Measurements from ENCODE around the gene DTNB. TPM values are rescaled to one million over a fixed set of nuclear protein-coding genes. Genes with fewer than 3 reads are reported as not detected.

DTNB gene
- total and polyA plus RNA-seq, 2 of the 4 experiments (the other 2 are of a cell fraction), result 3.8 to 5.3 TPM

DNA sequence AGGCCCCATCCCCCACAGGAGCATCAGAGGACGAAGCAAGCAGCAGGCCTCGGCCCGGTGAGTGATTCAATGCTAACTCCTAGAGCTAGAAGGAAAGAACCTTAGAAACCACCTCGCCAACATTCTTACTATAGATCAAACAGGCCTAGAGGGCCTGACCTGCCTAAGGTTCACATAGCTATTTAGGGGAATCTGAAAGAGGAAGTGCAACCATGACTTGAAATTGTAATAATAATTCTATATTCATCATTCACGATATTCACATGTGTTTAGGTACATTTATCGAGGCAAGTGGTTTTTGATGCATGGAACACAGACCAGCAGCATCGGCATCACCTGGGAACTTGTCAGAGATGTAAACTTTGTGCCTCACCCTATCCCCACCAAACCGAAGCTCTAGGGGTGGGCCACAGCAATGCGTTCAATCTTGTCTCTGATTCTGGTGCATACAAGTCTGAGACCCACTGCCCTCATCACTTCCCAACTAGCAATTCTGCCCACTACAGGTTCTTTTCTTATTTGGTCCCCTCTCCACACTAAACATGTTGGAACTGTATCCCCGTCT is 253.6 kb downstream of the DTNB start:
- H3K56ac ChIP-seq (ENCODE audit: extremely low read depth, insufficient read depth, low read length), result no peak overlapping the region
- H2BK5ac ChIP-seq (ENCODE audit: low read depth, low read length, poor library complexity, severe bottlenecking), result no peak overlapping the region
- H3K23ac ChIP-seq (ENCODE audit: low read depth, low read length), result no peak overlapping the region
- H3K9me3 ChIP-seq (ENCODE audit: control insufficient read depth, insufficient read depth, low read length), result no peaks in the 10 kb centered on the region
- no peaks in the 10 kb centered on the region for H3K36me3 ChIP-seq (ENCODE audit: control insufficient read depth, insufficient read depth, low read length)
- dilution Hi-C loops (cut with HindIII; ENCODE audit: low sequenced_read_pairs, unreplicated experiment), result no loop called here
- no peak overlapping the region for H3K9ac ChIP-seq (ENCODE audit: low read depth, low read length)
- no peaks in the 10 kb centered on the region for H3K4me1 ChIP-seq (ENCODE audit: control insufficient read depth, insufficient read depth, low read length)
- H2BK120ac ChIP-seq (ENCODE audit: low read depth, low read length), result no peak overlapping the region
- H4K91ac ChIP-seq (ENCODE audit: insufficient read depth, low read depth, low read length), result no peak overlapping the region
- H3K18ac ChIP-seq (ENCODE audit: low read depth, low read length), result no peak overlapping the region
- WGBS, 2 experiments (ENCODE audit: extremely low coverage in 2 of 2, insufficient read length in 1 of 2), result 84% methylated on average over 6 of the region's 10 CpGs; no CpG with 5 or more reads in 1 of the 2 experiments
- no peaks in the 10 kb centered on the region for H4K20me1 ChIP-seq (ENCODE audit: insufficient read depth, low read length)
- in situ Hi-C loops (cut with MboI; ENCODE audit: low sequenced_read_pairs), result no loop called here
- H3K14ac ChIP-seq (replicated peaks; ENCODE audit: low read depth, low read length), result no peak overlapping the region
- H4K8ac ChIP-seq (ENCODE audit: low read depth in 2 of 2, low read length in 2 of 2), result no peak overlapping the region
- H3K4me2 ChIP-seq (ENCODE audit: low read depth, low read length), result no peak overlapping the region
- no peak overlapping the region for H3K4me3 ChIP-seq (ENCODE audit: insufficient read depth, low read depth, low read length)
- no peak overlapping the region for H3K27ac ChIP-seq (ENCODE audit: insufficient read depth, low read length)
- H3K27me3 ChIP-seq (ENCODE audit: control insufficient read depth, insufficient read depth, low read length), result no peaks in the 10 kb centered on the region
- no peak overlapping the region for H4K5ac ChIP-seq (ENCODE audit: low read depth, low read length)
- H3K9me1 ChIP-seq (ENCODE audit: insufficient read depth, low read length), result no peaks in the 10 kb centered on the region
- H2BK20ac ChIP-seq (ENCODE audit: low read depth, low read length), result no peak overlapping the region
- no peak overlapping the region for H2AK9ac ChIP-seq (replicated peaks; ENCODE audit: low read depth, low read length, poor library complexity)
- no peak overlapping the region for H2AK5ac ChIP-seq (ENCODE audit: low read depth, low read length)
- no peak overlapping the region for H2AFZ ChIP-seq (replicated peaks; ENCODE audit: low read length, poor library complexity)
- CTCF ChIA-PET, result no interaction called here
- TF ChIP-seq CEBPB (IDR thresholded peaks at IDR 0.05; ENCODE audit: low read depth, low read length), result no peak
- TF ChIP-seq MXI1 (IDR thresholded peaks at IDR 0.05; ENCODE audit: borderline replicate concordance, low read depth, low read length), result no peak
- no peak for TF ChIP-seq RFX5 (IDR thresholded peaks at IDR 0.05; ENCODE audit: low read depth, low read length)
- TF ChIP-seq CHD1 (IDR thresholded peaks at IDR 0.05; ENCODE audit: low read depth, low read length), result no peak
- TF ChIP-seq, protein P1, sequence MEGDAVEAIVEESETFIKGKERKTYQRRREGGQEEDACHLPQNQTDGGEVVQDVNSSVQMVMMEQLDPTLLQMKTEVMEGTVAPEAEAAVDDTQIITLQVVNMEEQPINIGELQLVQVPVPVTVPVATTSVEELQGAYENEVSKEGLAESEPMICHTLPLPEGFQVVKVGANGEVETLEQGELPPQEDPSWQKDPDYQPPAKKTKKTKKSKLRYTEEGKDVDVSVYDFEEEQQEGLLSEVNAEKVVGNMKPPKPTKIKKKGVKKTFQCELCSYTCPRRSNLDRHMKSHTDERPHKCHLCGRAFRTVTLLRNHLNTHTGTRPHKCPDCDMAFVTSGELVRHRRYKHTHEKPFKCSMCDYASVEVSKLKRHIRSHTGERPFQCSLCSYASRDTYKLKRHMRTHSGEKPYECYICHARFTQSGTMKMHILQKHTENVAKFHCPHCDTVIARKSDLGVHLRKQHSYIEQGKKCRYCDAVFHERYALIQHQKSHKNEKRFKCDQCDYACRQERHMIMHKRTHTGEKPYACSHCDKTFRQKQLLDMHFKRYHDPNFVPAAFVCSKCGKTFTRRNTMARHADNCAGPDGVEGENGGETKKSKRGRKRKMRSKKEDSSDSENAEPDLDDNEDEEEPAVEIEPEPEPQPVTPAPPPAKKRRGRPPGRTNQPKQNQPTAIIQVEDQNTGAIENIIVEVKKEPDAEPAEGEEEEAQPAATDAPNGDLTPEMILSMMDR (conservative IDR thresholded peaks at IDR 0.05; ENCODE audit: low read depth, low read length), result no peak
- TF ChIP-seq, protein P2, sequence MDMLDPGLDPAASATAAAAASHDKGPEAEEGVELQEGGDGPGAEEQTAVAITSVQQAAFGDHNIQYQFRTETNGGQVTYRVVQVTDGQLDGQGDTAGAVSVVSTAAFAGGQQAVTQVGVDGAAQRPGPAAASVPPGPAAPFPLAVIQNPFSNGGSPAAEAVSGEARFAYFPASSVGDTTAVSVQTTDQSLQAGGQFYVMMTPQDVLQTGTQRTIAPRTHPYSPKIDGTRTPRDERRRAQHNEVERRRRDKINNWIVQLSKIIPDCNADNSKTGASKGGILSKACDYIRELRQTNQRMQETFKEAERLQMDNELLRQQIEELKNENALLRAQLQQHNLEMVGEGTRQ (IDR thresholded peaks at IDR 0.05; ENCODE audit: low read depth, low read length), result no peak
- TF ChIP-seq MAZ (IDR thresholded peaks at IDR 0.05; ENCODE audit: borderline replicate concordance, low read depth, low read length), result no peak
- no peak for TF ChIP-seq RCOR1 (IDR thresholded peaks at IDR 0.05; ENCODE audit: insufficient replicate concordance, low read length)
- TF ChIP-seq NFE2L2 (IDR thresholded peaks at IDR 0.05; ENCODE audit: low read depth, low read length), result no peak
- no peak for TF ChIP-seq MAFK (IDR thresholded peaks at IDR 0.05; ENCODE audit: low read depth, low read length)
- no peak for TF ChIP-seq BHLHE40 (IDR thresholded peaks at IDR 0.05; ENCODE audit: low read depth, low read length)
- TF ChIP-seq RAD21 (IDR thresholded peaks at IDR 0.05; ENCODE audit: low read length), result no peak
- TF ChIP-seq FOS (IDR thresholded peaks at IDR 0.05; ENCODE audit: low read depth, low read length), result no peak
- no peak for TF ChIP-seq POLR2A (IDR thresholded peaks at IDR 0.05; ENCODE audit: low read depth, low read length)
- no peak for TF ChIP-seq SMC3 (IDR thresholded peaks at IDR 0.05; ENCODE audit: low read depth, low read length)
- TF ChIP-seq, protein P3, sequence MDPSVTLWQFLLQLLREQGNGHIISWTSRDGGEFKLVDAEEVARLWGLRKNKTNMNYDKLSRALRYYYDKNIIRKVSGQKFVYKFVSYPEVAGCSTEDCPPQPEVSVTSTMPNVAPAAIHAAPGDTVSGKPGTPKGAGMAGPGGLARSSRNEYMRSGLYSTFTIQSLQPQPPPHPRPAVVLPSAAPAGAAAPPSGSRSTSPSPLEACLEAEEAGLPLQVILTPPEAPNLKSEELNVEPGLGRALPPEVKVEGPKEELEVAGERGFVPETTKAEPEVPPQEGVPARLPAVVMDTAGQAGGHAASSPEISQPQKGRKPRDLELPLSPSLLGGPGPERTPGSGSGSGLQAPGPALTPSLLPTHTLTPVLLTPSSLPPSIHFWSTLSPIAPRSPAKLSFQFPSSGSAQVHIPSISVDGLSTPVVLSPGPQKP (IDR thresholded peaks at IDR 0.05; ENCODE audit: borderline replicate concordance, low read depth, low read length), result no peak
- intact Hi-C loops (cut with micrococcal nuclease), result no loop called here
- BruUV-seq (replicated peaks), result no TSS peak
- POLR2A ChIA-PET (ENCODE audit: unreplicated experiment), result no interaction called here
- DNase-seq (no peak), ATAC-seq (ENCODE audit: low read depth) (no peak)
- H3K79me1 ChIP-seq (ENCODE audit: low read depth in 1 of 2, low read length in 2 of 2), result no peaks in the 10 kb centered on the region
- no peak overlapping the region for H2BK15ac ChIP-seq (ENCODE audit: low read depth, low read length)
- no peak overlapping the region for H3K4ac ChIP-seq (ENCODE audit: low read depth, low read length)
